ENCODE measurements around the gene TTN.

DNA sequence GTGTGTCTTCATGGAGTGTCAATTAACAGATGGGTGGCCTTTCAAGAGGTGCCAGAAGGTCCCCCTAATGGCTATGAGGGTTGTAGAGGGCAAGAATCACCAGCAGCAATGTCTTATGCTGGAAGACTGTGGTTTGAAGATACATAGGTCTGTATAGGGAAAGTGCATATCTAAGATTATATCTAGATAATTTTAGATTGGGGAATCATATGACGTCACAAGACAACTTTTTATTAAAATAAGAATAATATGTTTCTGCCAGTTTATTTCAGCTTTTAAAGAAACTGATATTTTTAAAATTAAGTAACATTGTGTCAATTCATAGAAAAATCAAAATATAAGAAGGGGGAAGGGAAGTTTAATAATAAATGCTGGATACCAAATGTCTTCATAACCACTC lies 162.3 kb downstream of the TTN start:
- TF ChIP-seq CTCF (IDR thresholded peaks at IDR 0.05) (no peak), POLR2A (IDR thresholded peaks at IDR 0.05) (no peak)
